ENCODE data around the gene AP3S2. TPM values are rescaled to one million over a fixed set of nuclear protein-coding genes. Genes with fewer than 3 reads are reported as not detected.

Gene AP3S2
- total and polyA plus RNA-seq, 2 donors: 12.2 to 30.3 TPM

- H3K9me3 ChIP-seq (ENCODE audit: control insufficient read depth in 2 of 2, insufficient read depth in 1 of 2, low read length in 1 of 2): no peaks in the 10 kb centered on the region
- no peak overlapping the region for H3K27ac ChIP-seq (ENCODE audit: low read depth in 1 of 2, low read length in 1 of 2)
- DNase-seq (ENCODE audit: low read depth in 6 of 9, low spot score in 9 of 9): no peak
- H3K4me3 ChIP-seq (ENCODE audit: low read length in 2 of 2): no peak overlapping the region
- WGBS: 97% methylated on average over 5 of the region's 5 CpGs
- peaks cover 20 to 31% of the 10 kb centered on the region in 2 donors for H3K27me3 ChIP-seq (ENCODE audit: control insufficient read depth in 2 of 2, insufficient read depth in 1 of 2, low read length in 1 of 2)
- no peaks in the 10 kb centered on the region for H3K4me1 ChIP-seq (ENCODE audit: control insufficient read depth in 2 of 2, insufficient read depth in 2 of 2, low read length in 2 of 2)
- no peaks in the 10 kb centered on the region for H3K36me3 ChIP-seq (ENCODE audit: control insufficient read depth in 2 of 2, insufficient read depth in 2 of 2, low read length in 1 of 2)
These were observed 84.0 kb downstream of the AP3S2 start for GRCh38 chr15:89809787-89810148.

- H3K36me3 ChIP-seq (ENCODE audit: control insufficient read depth in 2 of 2, insufficient read depth in 2 of 2, low read length in 1 of 2): no peaks in the 10 kb centered on the region
- no peaks in the 10 kb centered on the region for H3K4me1 ChIP-seq (ENCODE audit: control insufficient read depth in 2 of 2, insufficient read depth in 2 of 2, low read length in 2 of 2)
- no peak for DNase-seq (ENCODE audit: low read depth in 6 of 9, low spot score in 9 of 9)
- H3K9me3 ChIP-seq (ENCODE audit: control insufficient read depth in 2 of 2, insufficient read depth in 1 of 2, low read length in 1 of 2): no peaks in the 10 kb centered on the region
- H3K27me3 ChIP-seq (ENCODE audit: control insufficient read depth in 2 of 2, insufficient read depth in 1 of 2, low read length in 1 of 2): peaks cover 15 to 26% of the 10 kb centered on the region in 2 donors
- WGBS: 95% methylated on average over 8 of the region's 8 CpGs
- no peak overlapping the region for H3K27ac ChIP-seq (ENCODE audit: low read depth in 1 of 2, low read length in 1 of 2)
- no peak overlapping the region for H3K4me3 ChIP-seq (ENCODE audit: low read length in 2 of 2)
These were observed 84.6 kb downstream of the AP3S2 start for GRCh38 chr15:89809093-89809786.

GRCh38 chr15:89808160-89808870 lies 85.5 kb downstream of the AP3S2 start:
- H3K27ac ChIP-seq (ENCODE audit: low read depth in 1 of 2, low read length in 1 of 2): no peak overlapping the region
- no peak for DNase-seq (ENCODE audit: low read depth in 6 of 9, low spot score in 9 of 9)
- H3K4me1 ChIP-seq (ENCODE audit: control insufficient read depth in 2 of 2, insufficient read depth in 2 of 2, low read length in 2 of 2): no peaks in the 10 kb centered on the region
- no peaks in the 10 kb centered on the region for H3K9me3 ChIP-seq (ENCODE audit: control insufficient read depth in 2 of 2, insufficient read depth in 1 of 2, low read length in 1 of 2)
- H3K36me3 ChIP-seq (ENCODE audit: control insufficient read depth in 2 of 2, insufficient read depth in 2 of 2, low read length in 1 of 2): no peaks in the 10 kb centered on the region
- WGBS: 93% methylated on average over 10 of the region's 10 CpGs
- H3K4me3 ChIP-seq (ENCODE audit: low read length in 2 of 2): no peak overlapping the region
- H3K27me3 ChIP-seq (ENCODE audit: control insufficient read depth in 2 of 2, insufficient read depth in 1 of 2, low read length in 1 of 2): peaks cover 5 to 17% of the 10 kb centered on the region in 2 donors

GRCh38 chr15:89807689-89808088 lies 86.1 kb downstream of the AP3S2 start:
- H3K9me3 ChIP-seq (ENCODE audit: control insufficient read depth in 2 of 2, insufficient read depth in 1 of 2, low read length in 1 of 2): peaks cover 0 to 1% of the 10 kb centered on the region in 2 donors
- no peak overlapping the region for H3K4me3 ChIP-seq (ENCODE audit: low read length in 2 of 2)
- DNase-seq (ENCODE audit: low read depth in 6 of 9, low spot score in 9 of 9): no peak
- no peak overlapping the region for H3K27ac ChIP-seq (ENCODE audit: low read depth in 1 of 2, low read length in 1 of 2)
- no peaks in the 10 kb centered on the region for H3K4me1 ChIP-seq (ENCODE audit: control insufficient read depth in 2 of 2, insufficient read depth in 2 of 2, low read length in 2 of 2)
- WGBS: 97% methylated on average over 6 of the region's 6 CpGs
- H3K27me3 ChIP-seq (ENCODE audit: control insufficient read depth in 2 of 2, insufficient read depth in 1 of 2, low read length in 1 of 2): peaks cover 0 to 11% of the 10 kb centered on the region in 2 donors
- H3K36me3 ChIP-seq (ENCODE audit: control insufficient read depth in 2 of 2, insufficient read depth in 2 of 2, low read length in 1 of 2): no peaks in the 10 kb centered on the region

GRCh38 chr15:89806559-89807550 lies 86.9 kb downstream of the AP3S2 start:
- Histone ChIP-seq H3K27me3 (ENCODE audit: control insufficient read depth in 2 of 2, insufficient read depth in 1 of 2, low read length in 1 of 2) (peaks cover 0 to 2% of the 10 kb centered on the region in 2 donors), H3K9me3 (ENCODE audit: control insufficient read depth in 2 of 2, insufficient read depth in 1 of 2, low read length in 1 of 2) (peaks cover 0 to 1% of the 10 kb centered on the region in 2 donors), H3K4me1 (ENCODE audit: control insufficient read depth in 2 of 2, insufficient read depth in 2 of 2, low read length in 2 of 2) (peaks cover 0 to 3% of the 10 kb centered on the region in 2 donors), H3K4me3 (ENCODE audit: low read length in 2 of 2) (no peak overlapping the region), H3K36me3 (ENCODE audit: control insufficient read depth in 2 of 2, insufficient read depth in 2 of 2, low read length in 1 of 2) (no peaks in the 10 kb centered on the region), H3K27ac (ENCODE audit: low read depth in 1 of 2, low read length in 1 of 2) (no peak overlapping the region)
- no peak for DNase-seq (ENCODE audit: low read depth in 6 of 9, low spot score in 9 of 9)
- 95% methylated on average over 22 of the region's 22 CpGs for WGBS

GRCh38 chr15:89806210-89806558 lies 87.6 kb downstream of the AP3S2 start:
- WGBS: 90% methylated on average over 21 of the region's 21 CpGs
- Histone ChIP-seq H3K4me1 (ENCODE audit: control insufficient read depth in 2 of 2, insufficient read depth in 2 of 2, low read length in 2 of 2) (peaks cover 0 to 3% of the 10 kb centered on the region in 2 donors), H3K27me3 (ENCODE audit: control insufficient read depth in 2 of 2, insufficient read depth in 1 of 2, low read length in 1 of 2) (peaks cover 0 to 2% of the 10 kb centered on the region in 2 donors), H3K36me3 (ENCODE audit: control insufficient read depth in 2 of 2, insufficient read depth in 2 of 2, low read length in 1 of 2) (no peaks in the 10 kb centered on the region), H3K9me3 (ENCODE audit: control insufficient read depth in 2 of 2, insufficient read depth in 1 of 2, low read length in 1 of 2) (peaks cover 0 to 1% of the 10 kb centered on the region in 2 donors), H3K27ac (ENCODE audit: low read depth in 1 of 2, low read length in 1 of 2) (no peak overlapping the region), H3K4me3 (ENCODE audit: low read length in 2 of 2) (no peak overlapping the region)
- no peak for DNase-seq (ENCODE audit: low read depth in 6 of 9, low spot score in 9 of 9)

- 94% methylated on average over 29 of the region's 29 CpGs for whole genome bisulfite sequencing
- Histone ChIP-seq H3K4me3 (ENCODE audit: low read length in 2 of 2) (no peak overlapping the region), H3K4me1 (ENCODE audit: control insufficient read depth in 2 of 2, insufficient read depth in 2 of 2, low read length in 2 of 2) (peaks cover 0 to 3% of the 10 kb centered on the region in 2 donors), H3K9me3 (ENCODE audit: control insufficient read depth in 2 of 2, insufficient read depth in 1 of 2, low read length in 1 of 2) (peaks cover 0 to 1% of the 10 kb centered on the region in 2 donors), H3K27ac (ENCODE audit: low read depth in 1 of 2, low read length in 1 of 2) (no peak overlapping the region), H3K27me3 (ENCODE audit: control insufficient read depth in 2 of 2, insufficient read depth in 1 of 2, low read length in 1 of 2) (no peaks in the 10 kb centered on the region), H3K36me3 (ENCODE audit: control insufficient read depth in 2 of 2, insufficient read depth in 2 of 2, low read length in 1 of 2) (no peaks in the 10 kb centered on the region)
- no peak for DNase-seq (ENCODE audit: low read depth in 6 of 9, low spot score in 9 of 9)
These were observed 88.3 kb downstream of the AP3S2 start for GRCh38 chr15:89805241-89806209.

Data from thymus (tissue), 11 donors.